CD4-positive, alpha-beta T cell (primary cell): ENCODE results near the gene DNPH1. TPM values are rescaled to one million over a fixed set of nuclear protein-coding genes. Genes with fewer than 3 reads are reported as not detected.
A peak's percentile ranks its signal among the peaks of the same experiment; 100 is the strongest.

Experiments used
- ATAC-seq: fragments of 200-7000 bp; cut with Tn5 transposase; one replicate; pipeline ENCODE4 v1.10.0; 2022; ENCODE audit warnings: mild to moderate bottlenecking; ENCODE audit not compliant: poor library complexity
- CTCF ChIA-PET: fragments of 350-600 bp; sonication (Branson Sonifier 250); formaldehyde crosslinking; loops from one replicate; lab custom pipeline; 2021; ENCODE audit warnings: antibody characterized with exemption, inconsistent platforms; lab: Charles Lee
- POLR2A ChIA-PET: fragments of 350-600 bp; sonication (Branson Sonifier 250); formaldehyde crosslinking; loops from one replicate; lab custom pipeline; 2021; ENCODE audit warnings: antibody characterized with exemption, inconsistent platforms; lab: Charles Lee
- DNase-seq, 14 experiments: peaks; one replicate each; pipeline ENCODE4 v3.0.0-alpha.2; 2013 to 2020; ENCODE audit warnings: mixed read lengths in 2 of 14
- H3K27ac ChIP-seq, 2 donors: one replicate each; pipeline versions ENCODE4 v1.5.1 to v1.7.0; 2013; ENCODE audit warnings: low read length in 2 of 2, low read depth in 1 of 2, mild to moderate bottlenecking in 1 of 2
- H3K27me3 ChIP-seq, 2 experiments: 1 replicate in 1 of 2; 2 replicates in 1 of 2; pipeline versions ENCODE4 v1.6.1 to v1.7.0; 2013; ENCODE audit warnings: low read length in 2 of 2, control low read depth in 1 of 2, mild to moderate bottlenecking in 1 of 2, moderate library complexity in 1 of 2; ENCODE audit not compliant: insufficient read depth in 2 of 2, control insufficient read depth in 1 of 2
- H3K36me3 ChIP-seq: one replicate; pipeline ENCODE4 v1.6.1; 2013; ENCODE audit warnings: low read length, control low read depth; ENCODE audit not compliant: insufficient read depth
- H3K4me1 ChIP-seq: one replicate; pipeline ENCODE4 v1.6.1; 2013; ENCODE audit warnings: low read length, control low read depth; ENCODE audit not compliant: insufficient read depth
- H3K4me3 ChIP-seq: one replicate; pipeline ENCODE4 v1.5.1; 2013; ENCODE audit warnings: mild to moderate bottlenecking, low read length, moderate library complexity
- H3K9me3 ChIP-seq, 2 experiments: 1 replicate in 1 of 2; 2 replicates in 1 of 2; pipeline versions ENCODE4 v1.6.1 to v1.7.0; 2013; ENCODE audit warnings: low read length in 2 of 2, mild to moderate bottlenecking in 2 of 2, control low read depth in 1 of 2, moderate library complexity in 1 of 2; ENCODE audit not compliant: control insufficient read depth in 1 of 2, insufficient read depth in 1 of 2
- H3K27ac Mint-ChIP-seq: one replicate; pipeline ENCODE4 v1.8.0; 2020; ENCODE audit warnings: mixed read lengths
- H3K27me3 Mint-ChIP-seq: one replicate; pipeline ENCODE4 v1.8.0; 2021; ENCODE audit warnings: mixed read lengths
- H3K36me3 Mint-ChIP-seq: one replicate; pipeline ENCODE4 v1.8.0; 2021; ENCODE audit warnings: low read depth, mixed read lengths
- H3K4me1 Mint-ChIP-seq: one replicate; pipeline ENCODE4 v1.8.0; 2021; ENCODE audit warnings: low read depth, mixed read lengths
- H3K4me3 Mint-ChIP-seq: one replicate; pipeline ENCODE4 v1.8.0; 2020; ENCODE audit warnings: mild to moderate bottlenecking, mixed read lengths
- H3K9me3 Mint-ChIP-seq: one replicate; pipeline ENCODE4 v1.8.0; 2020; ENCODE audit warnings: mixed read lengths
- CTCF ChIP-seq: fragments of 200-600 bp; IDR thresholded peaks from one replicate; pipeline ENCODE4 v1.8.0; 2022; ENCODE audit warnings: antibody characterized with exemption, mild to moderate bottlenecking
- intact Hi-C, 2 experiments: fragments of 100-400 bp; cut with DNase I in 1 of 2; cut with micrococcal nuclease in 1 of 2; formaldehyde crosslinking; loops; one replicate each; pipeline versions ENCODE4 v1.15.1 to v1.9.0; 2023 to 2025; cut with DNase I, micrococcal nuclease
- total RNA-seq, 174 experiments: library from RNA in 2 of 174; stranded (reverse) in 2 of 174; gene quantifications; one replicate each; pipeline ENCODE4 v1.2.3 and lab custom pipeline; 2021 to 2026

The DNPH1 gene
- total RNA-seq, 2 experiments from 2014 or later: 27.3 to 30.6 TPM

- Histone ChIP-seq H3K9me3 (no peaks in the 10 kb centered on the region), H3K4me3 (no peak overlapping the region), H3K27ac (no peak overlapping the region), H3K4me1 (peaks cover 48% of the 10 kb centered on the region), H3K27me3 (no peaks in the 10 kb centered on the region), H3K36me3 (peaks cover 31% of the 10 kb centered on the region)
- ATAC-seq: no peak
- peak in 1 of 14 experiments; percentile 27 for DNase-seq
- intact Hi-C loops: loop anchor here in 1 of 2 experiments (5.0 kb wide), 2 partner anchors 33 to 48 kb away; partner anchors contain the start of gene SRF
- ChIA-PET CTCF (interaction anchor here (1.6 kb wide), 1 partner anchor 9 kb away, joined by 6 read pairs; the partner anchor contains the start of gene DNPH1), POLR2A (no interaction called here)
- Mint-ChIP-seq H3K4me3 (no peak overlapping the region), H3K27me3 (no peaks in the 10 kb centered on the region), H3K36me3 (peaks cover 67% of the 10 kb centered on the region), H3K4me1 (peaks cover 47% of the 10 kb centered on the region), H3K27ac (peak overlapping the region; percentile 100), H3K9me3 (no peaks in the 10 kb centered on the region)
- no peak for TF ChIP-seq CTCF
Measured at GRCh38 chr6:43220439-43220951, 8.8 kb downstream of the DNPH1 start.

- H3K4me3 Mint-ChIP-seq: peak overlapping the region; percentile 3
- DNase-seq (no peak), ATAC-seq (no peak)
- H3K4me3 ChIP-seq: no peak overlapping the region
- H3K36me3 Mint-ChIP-seq: peaks cover 71% of the 10 kb centered on the region
- H3K36me3 ChIP-seq: peaks cover 34% of the 10 kb centered on the region
- peak overlapping the region; percentile 100 for H3K27ac Mint-ChIP-seq
- peaks cover 41% of the 10 kb centered on the region for H3K4me1 ChIP-seq
- H3K9me3 Mint-ChIP-seq: no peaks in the 10 kb centered on the region
- TF ChIP-seq CTCF: no peak
- no peaks in the 10 kb centered on the region for H3K9me3 ChIP-seq
- intact Hi-C loops: loop anchor here in 1 of 2 experiments (5.0 kb wide), 2 partner anchors 33 to 48 kb away; partner anchors contain the start of gene SRF
- no peaks in the 10 kb centered on the region for H3K27me3 Mint-ChIP-seq
- peaks cover 42% of the 10 kb centered on the region for H3K4me1 Mint-ChIP-seq
- no peak overlapping the region for H3K27ac ChIP-seq
- POLR2A ChIA-PET: no interaction called here
- CTCF ChIA-PET: no interaction called here
- H3K27me3 ChIP-seq: no peaks in the 10 kb centered on the region
Measured at GRCh38 chr6:43219814-43220213, 9.5 kb downstream of the DNPH1 start.

- no peaks in the 10 kb centered on the region for H3K9me3 Mint-ChIP-seq
Measured at GRCh38 chr6:43219119-43219518, 10.2 kb downstream of the DNPH1 start.

More at GRCh38 chr6:43219119-43219518, 10.2 kb downstream of the DNPH1 start:
- ChIA-PET CTCF (no interaction called here), POLR2A (no interaction called here)
- Mint-ChIP-seq H3K4me3 (no peak overlapping the region), H3K36me3 (peaks cover 71% of the 10 kb centered on the region), H3K4me1 (peaks cover 36% of the 10 kb centered on the region), H3K27ac (peak overlapping the region; percentile 100), H3K27me3 (no peaks in the 10 kb centered on the region)
- ATAC-seq: no peak
- Histone ChIP-seq H3K9me3 (no peaks in the 10 kb centered on the region), H3K36me3 (peaks cover 35% of the 10 kb centered on the region), H3K27ac (no peak overlapping the region), H3K4me1 (peaks cover 34% of the 10 kb centered on the region), H3K27me3 (no peaks in the 10 kb centered on the region), H3K4me3 (no peak overlapping the region)
- TF ChIP-seq CTCF: no peak
- peak in 1 of 14 experiments; percentile 27 for DNase-seq
- intact Hi-C loops: no loop called here
